GM12865 (cell line): ENCODE results near the gene ESR2.
"Not testable (repeated sequence)": the region's sequence is repeated elsewhere in the genome, so short reads cannot be mapped to it uniquely, and the experiment has no call there.

Experiments used
- DNase-seq: peaks from one replicate; pipeline ENCODE4 v3.0.0; 2010; ENCODE audit warnings: low read depth
- H3K4me3 ChIP-seq: 2 replicates; pipeline ENCODE4 v1.5.1; 2011; ENCODE audit warnings: mild to moderate bottlenecking, low read depth, low read length, control low read depth
- TF ChIP-seq, protein P1 (sequence below): IDR thresholded peaks from 2 replicates; pipeline ENCODE4 v1.5.1; 2011; ENCODE audit warnings: low read length, control low read depth, low read depth, inconsistent platforms; ENCODE audit not compliant: insufficient read depth; ENCODE audit errors: missing control alignments

The ESR2 gene

DNA sequence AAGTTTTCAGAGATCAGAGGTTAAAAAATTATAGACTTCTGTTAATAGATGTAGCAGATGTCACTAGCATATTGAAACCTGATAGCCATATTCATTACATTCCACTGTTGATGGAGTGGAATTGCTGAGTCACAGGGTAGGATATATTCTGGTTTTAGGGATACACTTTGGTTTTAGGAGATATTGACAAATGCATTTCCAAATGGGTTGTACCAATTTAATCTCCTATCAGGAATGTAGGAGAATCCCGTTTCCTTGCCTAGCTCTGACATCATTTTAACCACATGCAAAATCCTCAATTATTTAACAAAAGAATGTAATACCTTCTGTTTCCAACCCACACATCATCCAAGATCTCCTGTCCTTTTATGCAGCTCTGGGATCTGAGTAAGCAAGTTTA is 30.7 kb upstream of the ESR2 start:
- no peak overlapping the region for H3K4me3 ChIP-seq
- no peak for DNase-seq
- TF ChIP-seq, protein P1, sequence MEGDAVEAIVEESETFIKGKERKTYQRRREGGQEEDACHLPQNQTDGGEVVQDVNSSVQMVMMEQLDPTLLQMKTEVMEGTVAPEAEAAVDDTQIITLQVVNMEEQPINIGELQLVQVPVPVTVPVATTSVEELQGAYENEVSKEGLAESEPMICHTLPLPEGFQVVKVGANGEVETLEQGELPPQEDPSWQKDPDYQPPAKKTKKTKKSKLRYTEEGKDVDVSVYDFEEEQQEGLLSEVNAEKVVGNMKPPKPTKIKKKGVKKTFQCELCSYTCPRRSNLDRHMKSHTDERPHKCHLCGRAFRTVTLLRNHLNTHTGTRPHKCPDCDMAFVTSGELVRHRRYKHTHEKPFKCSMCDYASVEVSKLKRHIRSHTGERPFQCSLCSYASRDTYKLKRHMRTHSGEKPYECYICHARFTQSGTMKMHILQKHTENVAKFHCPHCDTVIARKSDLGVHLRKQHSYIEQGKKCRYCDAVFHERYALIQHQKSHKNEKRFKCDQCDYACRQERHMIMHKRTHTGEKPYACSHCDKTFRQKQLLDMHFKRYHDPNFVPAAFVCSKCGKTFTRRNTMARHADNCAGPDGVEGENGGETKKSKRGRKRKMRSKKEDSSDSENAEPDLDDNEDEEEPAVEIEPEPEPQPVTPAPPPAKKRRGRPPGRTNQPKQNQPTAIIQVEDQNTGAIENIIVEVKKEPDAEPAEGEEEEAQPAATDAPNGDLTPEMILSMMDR = no peak

DNA sequence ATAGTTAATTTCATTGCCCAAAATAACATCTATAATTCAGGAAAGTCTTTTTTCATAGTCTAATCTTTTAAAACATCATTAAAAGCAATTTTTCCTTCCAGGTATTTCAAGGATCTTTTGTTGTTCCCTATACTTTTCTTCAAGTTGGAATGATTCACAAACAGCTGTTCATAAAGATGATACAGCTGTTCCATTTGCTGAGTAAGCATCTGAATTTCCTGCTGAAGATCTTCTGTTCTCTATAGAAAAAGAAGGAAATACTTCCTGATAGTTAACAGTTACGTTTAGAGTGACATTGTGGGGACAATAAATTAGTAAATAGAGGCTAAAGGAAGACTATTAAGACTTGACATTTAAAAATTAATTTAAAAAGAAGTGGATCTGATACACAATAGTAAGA is 30.3 kb upstream of the ESR2 start:
- H3K4me3 ChIP-seq = no peak overlapping the region
- TF ChIP-seq, protein P1 = no peak
- no peak for DNase-seq

DNA sequence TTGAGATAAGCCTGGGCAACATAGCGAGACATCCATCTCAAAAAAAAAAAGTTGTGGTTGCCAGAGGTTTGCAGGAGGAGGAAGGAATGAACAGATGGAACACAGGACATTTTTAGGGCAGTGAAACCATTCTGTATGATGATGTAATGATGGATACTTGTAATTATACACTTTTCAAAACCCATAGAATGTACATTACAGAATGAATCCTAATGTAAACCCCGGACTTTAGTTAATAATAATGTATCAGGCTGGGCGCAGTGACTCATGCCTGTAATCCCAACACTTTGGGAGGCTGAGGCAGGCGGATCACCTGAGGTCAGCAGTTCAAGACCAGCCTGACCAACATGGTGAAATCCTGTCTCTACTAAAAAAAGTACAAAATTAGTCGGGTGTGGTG is 26.2 kb upstream of the ESR2 start:
- DNase-seq, H3K4me3 ChIP-seq: not testable (repeated sequence)

DNA sequence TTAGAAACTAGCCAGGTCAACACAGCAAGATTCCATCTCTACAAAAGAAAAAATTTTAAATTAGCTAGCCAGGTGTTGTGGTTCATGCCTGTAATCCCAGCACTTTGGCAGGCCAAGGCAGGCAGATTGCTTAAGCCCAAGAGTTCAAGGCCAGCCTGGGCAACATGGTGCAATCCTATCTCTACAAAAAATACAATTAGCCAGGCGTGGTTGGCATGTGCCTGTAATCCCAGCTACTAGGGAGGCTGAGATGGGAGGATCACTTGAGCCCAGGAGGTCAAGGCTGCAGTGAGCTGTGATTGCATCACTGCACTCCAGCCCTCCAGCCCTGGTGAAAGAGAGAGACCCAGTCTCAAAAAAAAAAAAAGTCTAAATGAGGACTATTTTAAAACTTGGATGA is 24.5 kb upstream of the ESR2 start:
- not testable (repeated sequence) for DNase-seq, H3K4me3 ChIP-seq

DNA sequence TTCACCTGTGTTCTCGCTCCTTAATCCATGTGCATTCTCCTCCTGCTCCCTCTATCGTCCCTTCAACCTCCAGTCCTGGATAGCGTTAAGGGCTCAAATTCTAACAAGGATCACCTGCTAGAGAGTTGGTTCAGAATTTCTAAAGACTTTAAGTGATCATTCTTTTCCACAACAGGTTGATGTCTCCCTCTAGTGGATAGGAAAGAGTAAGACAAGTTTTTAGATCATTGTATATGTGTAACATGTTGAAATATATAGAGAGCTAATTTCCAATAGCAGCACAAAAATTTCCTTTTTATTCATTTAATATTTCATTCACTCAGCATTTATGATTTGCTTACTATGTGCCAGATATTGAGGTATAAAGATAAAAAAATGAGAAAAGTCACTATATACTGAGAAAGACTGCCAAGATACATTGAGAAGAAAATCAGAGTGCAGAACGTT is 9.3 kb upstream of the ESR2 start:
- TF ChIP-seq, protein P1 = peak; percentile 64
- peak; percentile 60 for DNase-seq
- H3K4me3 ChIP-seq = no peak overlapping the region

DNA sequence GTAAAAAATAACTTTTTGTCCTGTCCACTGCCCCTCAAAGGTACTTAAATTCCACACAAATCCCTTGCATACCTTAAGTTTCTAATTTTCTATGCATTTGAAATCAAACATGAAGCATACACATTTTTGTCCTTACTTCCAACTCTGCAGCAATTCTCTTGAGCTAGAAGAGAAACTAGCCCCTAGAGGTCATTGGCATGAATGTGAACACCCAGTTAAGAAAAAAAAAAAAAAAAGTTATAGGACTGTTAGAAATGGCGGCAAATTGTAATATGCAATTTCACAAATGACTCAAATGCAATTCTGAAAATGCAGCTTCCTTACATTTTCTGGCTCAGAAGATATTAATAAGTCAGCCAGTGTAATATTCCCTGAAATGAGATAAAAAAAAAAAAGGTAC is 4.6 kb upstream of the ESR2 start:
- TF ChIP-seq, protein P1 = peak; percentile 0
- H3K4me3 ChIP-seq = no peak overlapping the region
- DNase-seq = no peak

DNA sequence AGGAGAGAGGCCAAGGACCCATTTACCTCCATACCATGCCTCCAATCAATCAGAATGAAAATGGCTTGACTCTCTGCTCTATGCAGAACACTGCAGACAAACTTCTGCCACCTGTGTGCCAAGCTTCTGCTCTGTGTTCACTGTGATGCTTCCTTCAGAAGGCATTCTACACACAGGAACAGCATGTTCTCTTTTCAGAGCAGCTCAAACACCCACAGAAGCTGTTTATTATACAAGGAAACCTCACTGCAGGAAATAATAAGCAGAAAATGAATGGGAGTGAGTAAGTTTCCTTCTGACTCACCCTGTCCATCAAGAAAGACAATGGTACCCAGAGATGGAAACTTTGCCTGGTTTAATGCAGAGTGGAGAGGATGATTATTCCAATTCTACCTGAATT is 2.4 kb upstream of the ESR2 start:
- no peak for DNase-seq
- no peak overlapping the region for H3K4me3 ChIP-seq
- TF ChIP-seq, protein P1 = no peak

DNA sequence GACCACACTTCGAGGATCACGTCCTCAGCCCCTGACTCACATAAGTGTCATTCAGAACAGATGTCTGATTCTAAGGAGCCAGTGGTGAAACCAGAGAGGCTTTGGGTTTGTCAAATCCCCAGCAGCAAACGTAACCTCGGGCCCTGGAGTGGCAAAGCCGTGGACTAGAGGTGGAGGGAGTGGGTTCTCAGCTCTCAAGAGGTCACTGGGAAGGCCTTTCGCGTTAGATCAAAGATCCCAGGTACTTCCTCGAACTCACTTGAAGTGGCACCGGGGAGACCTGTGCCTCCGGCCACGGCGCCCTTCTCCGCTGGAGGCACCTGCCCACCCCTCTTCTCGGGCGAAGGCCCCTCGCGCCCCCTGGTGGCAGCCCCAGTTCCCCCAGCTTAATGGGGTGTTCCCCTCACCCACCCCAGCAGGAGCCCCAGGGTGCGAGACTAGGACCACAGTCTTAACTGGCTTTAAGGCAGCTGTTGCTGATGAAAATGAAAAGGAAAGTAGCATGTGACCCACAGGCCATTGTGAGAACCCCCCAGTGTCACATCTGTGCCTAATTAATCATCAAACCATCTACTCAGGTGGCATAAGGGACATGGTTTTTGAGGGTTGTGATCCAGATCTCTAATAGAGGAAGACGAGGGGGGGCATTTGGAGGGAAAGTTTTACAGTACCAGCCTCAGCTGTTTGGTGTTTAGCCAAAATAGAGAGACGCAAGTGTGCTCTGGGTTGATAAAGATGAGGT is 672 bp upstream of the ESR2 start:
- H3K4me3 ChIP-seq = peak overlapping the region; percentile 45
- TF ChIP-seq, protein P1 = peak; percentile 96
- peak; percentile 90 for DNase-seq
